Retina (tissue), 1 donor: ENCODE measurements around the gene IQSEC1.
"Not testable (repeated sequence)": the region's sequence is repeated elsewhere in the genome, so short reads cannot be mapped to it uniquely, and the experiment has no call there.

Experiments
- DNase-seq: peaks from one replicate; pipeline ENCODE4 v3.0.0-alpha.2; 2016

Gene IQSEC1

GRCh38 chr3:12886106-12886679 lies 187.0 kb downstream of the IQSEC1 start:
- DNase-seq, result no peak

GRCh38 chr3:12885583-12885930 lies 187.7 kb downstream of the IQSEC1 start:
- no peak for DNase-seq

GRCh38 chr3:12884790-12885582 lies 188.2 kb downstream of the IQSEC1 start:
- no peak for DNase-seq

- DNase-seq, result no peak
Observed at GRCh38 chr3:12884186-12884680, 189.0 kb downstream of the IQSEC1 start.

- no peak for DNase-seq
Observed at GRCh38 chr3:12882336-12883310, 190.6 kb downstream of the IQSEC1 start.

GRCh38 chr3:12881858-12882257 lies 191.4 kb downstream of the IQSEC1 start:
- not testable (repeated sequence) for DNase-seq

- no peak for DNase-seq
Observed at GRCh38 chr3:12879191-12879815, 193.9 kb downstream of the IQSEC1 start.

- not testable (repeated sequence) for DNase-seq
Observed at GRCh38 chr3:12878758-12879157, 194.5 kb downstream of the IQSEC1 start.

GRCh38 chr3:12878141-12878574 lies 195.1 kb downstream of the IQSEC1 start:
- DNase-seq, result no peak

- DNase-seq, result no peak
Observed at GRCh38 chr3:12877040-12877439, 196.2 kb downstream of the IQSEC1 start.

- DNase-seq, result peak; percentile 90
Observed at GRCh38 chr3:12875857-12876836, 197.1 kb downstream of the IQSEC1 start.

GRCh38 chr3:12871404-12871983 lies 201.7 kb downstream of the IQSEC1 start:
- DNase-seq, result no peak

- no peak for DNase-seq
Observed at GRCh38 chr3:12870942-12871341, 202.3 kb downstream of the IQSEC1 start.

- DNase-seq, result peak; percentile 70
Observed at GRCh38 chr3:12869035-12869621, 204.1 kb downstream of the IQSEC1 start.

- peak; percentile 90 for DNase-seq
Observed at GRCh38 chr3:12868039-12869034, 204.9 kb downstream of the IQSEC1 start.

GRCh38 chr3:12866836-12867235 lies 206.4 kb downstream of the IQSEC1 start:
- DNase-seq, result no peak

- DNase-seq, result no peak
Observed at GRCh38 chr3:12865271-12865670, 208.0 kb downstream of the IQSEC1 start.

GRCh38 chr3:12862387-12862786 lies 210.8 kb downstream of the IQSEC1 start:
- DNase-seq, result no peak

- no peak for DNase-seq
Observed at GRCh38 chr3:12861611-12862010, 211.6 kb downstream of the IQSEC1 start.
